ENCODE measurements around the gene CSHL1.

The CSHL1 gene

DNA sequence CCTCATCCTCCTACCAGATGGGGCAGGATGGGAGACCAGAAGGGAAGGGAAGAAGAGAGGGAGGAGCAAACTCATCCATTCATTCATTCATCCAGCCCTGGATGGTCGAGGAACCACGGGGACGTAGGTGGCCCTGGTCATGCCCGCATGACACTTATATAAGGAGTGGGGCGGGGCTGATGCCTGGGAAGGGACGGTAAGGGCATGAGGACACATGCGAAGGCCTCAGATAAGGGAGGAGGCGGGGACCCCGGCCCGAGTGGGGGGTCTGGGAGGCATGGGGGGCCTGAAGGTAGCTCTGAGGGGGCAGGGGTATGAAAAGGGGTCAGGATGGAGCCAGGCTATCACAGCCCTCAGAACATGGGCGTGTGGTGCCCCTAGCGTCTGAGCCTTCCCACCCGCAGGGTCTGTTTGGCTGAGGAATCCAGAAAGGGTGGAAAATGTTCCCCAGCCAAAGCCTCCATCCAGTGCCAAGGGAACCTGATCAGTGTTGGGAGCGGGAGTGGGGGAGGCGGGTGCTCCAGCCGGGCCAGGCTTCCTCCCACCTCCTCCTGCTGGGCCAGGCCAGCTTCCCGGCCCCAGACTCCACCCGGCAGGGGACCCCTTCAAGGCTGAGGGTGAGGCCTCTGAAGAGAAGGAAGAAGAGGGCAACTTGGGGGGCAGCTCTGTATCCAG is 38.7 kb upstream of the CSHL1 start:
- Histone ChIP-seq H3K18ac (ENCODE audit: low read length) (no peak overlapping the region), H3K14ac (ENCODE audit: low read length) (no peak overlapping the region), H3K9ac (ENCODE audit: low read length) (no peak overlapping the region), H4K91ac (ENCODE audit: low read depth, low read length) (no peak overlapping the region), H3K23ac (ENCODE audit: low read length) (no peak overlapping the region), H2BK120ac (ENCODE audit: insufficient read depth, low read length, poor library complexity) (no peak overlapping the region), H2AK5ac (ENCODE audit: low read length) (no peak overlapping the region), H2BK5ac (ENCODE audit: low read depth, low read length, poor library complexity) (no peak overlapping the region), H4K8ac (ENCODE audit: low read depth, low read length) (no peak overlapping the region), H3K79me1 (ENCODE audit: low read length) (no peaks in the 10 kb centered on the region), H3K4ac (ENCODE audit: low read depth, low read length) (no peak overlapping the region), H3K4me2 (ENCODE audit: low read length) (no peak overlapping the region), H4K12ac (ENCODE audit: low read depth, low read length) (no peak overlapping the region), H2AFZ (ENCODE audit: insufficient read depth, low read length, poor library complexity) (no peak overlapping the region), H3K9me3 (ENCODE audit: insufficient read depth, low read depth, low read length) (peaks cover 3% of the 10 kb centered on the region), H3K27me3 (ENCODE audit: insufficient read depth, low read length) (no peaks in the 10 kb centered on the region), H3K36me3 (ENCODE audit: control insufficient read depth in 1 of 2, insufficient read depth in 2 of 2, low read length in 2 of 2) (no peaks in the 10 kb centered on the region), H3K4me3 (ENCODE audit: low read depth, low read length) (no peak overlapping the region), H3K79me2 (ENCODE audit: control insufficient read depth, insufficient read depth, low read length, poor library complexity) (no peaks in the 10 kb centered on the region), H3K4me1 (ENCODE audit: control insufficient read depth in 1 of 2, insufficient read depth in 2 of 2, low read length in 2 of 2) (no peaks in the 10 kb centered on the region), H3K27ac (ENCODE audit: low read depth, low read length) (no peak overlapping the region), H2BK12ac (ENCODE audit: low read length) (no peak overlapping the region)
- WGBS (ENCODE audit: extremely low coverage, insufficient coverage, insufficient read length) = no CpG with 5 or more reads among the region's 18 CpGs
- peak; percentile 61 to 80 for DNase-seq

- Histone ChIP-seq H3K4ac (ENCODE audit: low read depth, low read length) (no peak overlapping the region), H2AFZ (ENCODE audit: insufficient read depth, low read length, poor library complexity) (no peak overlapping the region), H3K36me3 (ENCODE audit: control insufficient read depth in 1 of 2, insufficient read depth in 2 of 2, low read length in 2 of 2) (no peaks in the 10 kb centered on the region), H4K8ac (ENCODE audit: low read depth, low read length) (no peak overlapping the region), H3K4me3 (ENCODE audit: low read depth, low read length) (no peak overlapping the region), H4K12ac (ENCODE audit: low read depth, low read length) (no peak overlapping the region), H3K14ac (ENCODE audit: low read length) (no peak overlapping the region), H2AK5ac (ENCODE audit: low read length) (no peak overlapping the region), H3K9me3 (ENCODE audit: insufficient read depth, low read depth, low read length) (peaks cover 3% of the 10 kb centered on the region), H4K91ac (ENCODE audit: low read depth, low read length) (no peak overlapping the region), H3K27ac (ENCODE audit: low read depth, low read length) (no peak overlapping the region), H3K9ac (ENCODE audit: low read length) (no peak overlapping the region), H3K4me1 (ENCODE audit: control insufficient read depth in 1 of 2, insufficient read depth in 2 of 2, low read length in 2 of 2) (no peaks in the 10 kb centered on the region), H3K27me3 (ENCODE audit: insufficient read depth, low read length) (no peaks in the 10 kb centered on the region), H3K79me2 (ENCODE audit: control insufficient read depth, insufficient read depth, low read length, poor library complexity) (no peaks in the 10 kb centered on the region), H2BK12ac (ENCODE audit: low read length) (no peak overlapping the region), H2BK5ac (ENCODE audit: low read depth, low read length, poor library complexity) (no peak overlapping the region), H3K4me2 (ENCODE audit: low read length) (no peak overlapping the region), H3K18ac (ENCODE audit: low read length) (no peak overlapping the region), H3K79me1 (ENCODE audit: low read length) (no peaks in the 10 kb centered on the region), H3K23ac (ENCODE audit: low read length) (no peak overlapping the region), H2BK120ac (ENCODE audit: insufficient read depth, low read length, poor library complexity) (no peak overlapping the region)
- no CpG with 5 or more reads among the region's 9 CpGs for WGBS (ENCODE audit: extremely low coverage, insufficient coverage, insufficient read length)
- DNase-seq = no peak
Measured at GRCh38 chr17:63948521-63948920, 37.5 kb upstream of the CSHL1 start.

DNA sequence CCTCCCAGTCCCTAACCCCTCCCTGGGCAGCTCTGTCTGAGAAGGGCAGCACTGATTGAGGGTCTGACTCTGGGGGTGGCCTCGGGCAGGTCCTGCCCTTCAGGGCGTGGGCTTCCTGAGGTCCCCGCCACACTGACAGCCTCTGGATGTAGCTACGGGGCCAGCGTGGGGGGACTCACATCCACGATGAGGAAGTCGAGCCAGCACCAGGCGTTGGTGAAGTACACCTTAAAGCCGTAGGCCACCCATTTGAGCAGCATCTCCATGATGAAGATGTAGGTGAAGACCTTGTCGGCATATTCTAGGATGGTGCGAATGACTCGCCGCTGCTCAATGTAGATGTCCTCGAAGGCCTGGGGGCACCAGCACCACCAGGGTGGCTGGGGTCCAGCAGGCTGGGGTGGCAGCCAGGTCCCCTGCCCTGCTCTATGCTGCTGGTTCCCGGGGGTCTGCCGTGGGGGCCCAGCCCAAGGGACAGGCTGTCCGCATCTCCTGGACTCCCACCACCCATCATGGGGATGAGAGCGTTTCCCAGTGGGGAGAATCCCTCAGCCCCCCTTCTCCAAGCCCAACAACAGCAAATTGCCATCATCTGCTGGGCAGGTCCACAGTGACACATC is 36.8 kb upstream of the CSHL1 start:
- no peak overlapping the region for H3K4me3 ChIP-seq (ENCODE audit: low read depth, low read length)
- no peak overlapping the region for H4K12ac ChIP-seq (ENCODE audit: low read depth, low read length)
- no peak overlapping the region for H3K4me2 ChIP-seq (ENCODE audit: low read length)
- H3K27me3 ChIP-seq (ENCODE audit: insufficient read depth, low read length) = no peaks in the 10 kb centered on the region
- no CpG with 5 or more reads among the region's 18 CpGs for WGBS (ENCODE audit: extremely low coverage, insufficient coverage, insufficient read length)
- DNase-seq = no peak
- no peak overlapping the region for H3K18ac ChIP-seq (ENCODE audit: low read length)
- H2AFZ ChIP-seq (ENCODE audit: insufficient read depth, low read length, poor library complexity) = no peak overlapping the region
- H2AK5ac ChIP-seq (ENCODE audit: low read length) = no peak overlapping the region
- H4K8ac ChIP-seq (ENCODE audit: low read depth, low read length) = no peak overlapping the region
- no peak overlapping the region for H2BK12ac ChIP-seq (ENCODE audit: low read length)
- H4K91ac ChIP-seq (ENCODE audit: low read depth, low read length) = no peak overlapping the region
- H2BK120ac ChIP-seq (ENCODE audit: insufficient read depth, low read length, poor library complexity) = no peak overlapping the region
- no peak overlapping the region for H3K14ac ChIP-seq (ENCODE audit: low read length)
- H3K23ac ChIP-seq (ENCODE audit: low read length) = no peak overlapping the region
- H3K9ac ChIP-seq (ENCODE audit: low read length) = no peak overlapping the region
- no peaks in the 10 kb centered on the region for H3K79me1 ChIP-seq (ENCODE audit: low read length)
- no peaks in the 10 kb centered on the region for H3K79me2 ChIP-seq (ENCODE audit: control insufficient read depth, insufficient read depth, low read length, poor library complexity)
- no peak overlapping the region for H3K4ac ChIP-seq (ENCODE audit: low read depth, low read length)
- H3K36me3 ChIP-seq (ENCODE audit: control insufficient read depth in 1 of 2, insufficient read depth in 2 of 2, low read length in 2 of 2) = no peaks in the 10 kb centered on the region
- peaks cover 3% of the 10 kb centered on the region for H3K9me3 ChIP-seq (ENCODE audit: insufficient read depth, low read depth, low read length)
- no peaks in the 10 kb centered on the region for H3K4me1 ChIP-seq (ENCODE audit: control insufficient read depth in 1 of 2, insufficient read depth in 2 of 2, low read length in 2 of 2)
- H3K27ac ChIP-seq (ENCODE audit: low read depth, low read length) = no peak overlapping the region
- no peak overlapping the region for H2BK5ac ChIP-seq (ENCODE audit: low read depth, low read length, poor library complexity)

- Histone ChIP-seq H3K4ac (ENCODE audit: low read depth, low read length) (no peak overlapping the region), H3K9me3 (ENCODE audit: insufficient read depth, low read depth, low read length) (peaks cover 3% of the 10 kb centered on the region), H3K27me3 (ENCODE audit: insufficient read depth, low read length) (no peaks in the 10 kb centered on the region), H3K79me2 (ENCODE audit: control insufficient read depth, insufficient read depth, low read length, poor library complexity) (no peaks in the 10 kb centered on the region), H3K18ac (ENCODE audit: low read length) (no peak overlapping the region), H2AK5ac (ENCODE audit: low read length) (no peak overlapping the region), H3K4me2 (ENCODE audit: low read length) (no peak overlapping the region), H3K79me1 (ENCODE audit: low read length) (no peaks in the 10 kb centered on the region), H3K36me3 (ENCODE audit: control insufficient read depth in 1 of 2, insufficient read depth in 2 of 2, low read length in 2 of 2) (no peaks in the 10 kb centered on the region), H4K12ac (ENCODE audit: low read depth, low read length) (no peak overlapping the region), H3K4me1 (ENCODE audit: control insufficient read depth in 1 of 2, insufficient read depth in 2 of 2, low read length in 2 of 2) (no peaks in the 10 kb centered on the region), H4K91ac (ENCODE audit: low read depth, low read length) (no peak overlapping the region), H3K14ac (ENCODE audit: low read length) (no peak overlapping the region), H2BK120ac (ENCODE audit: insufficient read depth, low read length, poor library complexity) (no peak overlapping the region), H3K23ac (ENCODE audit: low read length) (no peak overlapping the region), H3K9ac (ENCODE audit: low read length) (no peak overlapping the region), H3K4me3 (ENCODE audit: low read depth, low read length) (no peak overlapping the region), H3K27ac (ENCODE audit: low read depth, low read length) (no peak overlapping the region), H2BK5ac (ENCODE audit: low read depth, low read length, poor library complexity) (no peak overlapping the region), H2AFZ (ENCODE audit: insufficient read depth, low read length, poor library complexity) (no peak overlapping the region), H2BK12ac (ENCODE audit: low read length) (no peak overlapping the region), H4K8ac (ENCODE audit: low read depth, low read length) (no peak overlapping the region)
- peak in 1 of 2 donors; percentile 69 for DNase-seq
- no CpG with 5 or more reads among the region's 20 CpGs for WGBS (ENCODE audit: extremely low coverage, insufficient coverage, insufficient read length)
Measured at GRCh38 chr17:63946440-63947363, 35.6 kb upstream of the CSHL1 start.
